Stimulated activated CD4-positive, alpha-beta T cell treated with anti-CD3 and anti-CD28 coated beads, Interleukin-15, amount 100 ng/mL, for 1 hour (primary cell): Measurements from ENCODE around the gene FAM240B.

Experiments
- DNase-seq, 2 donors: peaks; one replicate each; pipeline ENCODE4 v3.0.0-alpha.2; 2020; ENCODE audit warnings: low read depth in 1 of 2, low spot score in 1 of 2

The FAM240B gene

DNA sequence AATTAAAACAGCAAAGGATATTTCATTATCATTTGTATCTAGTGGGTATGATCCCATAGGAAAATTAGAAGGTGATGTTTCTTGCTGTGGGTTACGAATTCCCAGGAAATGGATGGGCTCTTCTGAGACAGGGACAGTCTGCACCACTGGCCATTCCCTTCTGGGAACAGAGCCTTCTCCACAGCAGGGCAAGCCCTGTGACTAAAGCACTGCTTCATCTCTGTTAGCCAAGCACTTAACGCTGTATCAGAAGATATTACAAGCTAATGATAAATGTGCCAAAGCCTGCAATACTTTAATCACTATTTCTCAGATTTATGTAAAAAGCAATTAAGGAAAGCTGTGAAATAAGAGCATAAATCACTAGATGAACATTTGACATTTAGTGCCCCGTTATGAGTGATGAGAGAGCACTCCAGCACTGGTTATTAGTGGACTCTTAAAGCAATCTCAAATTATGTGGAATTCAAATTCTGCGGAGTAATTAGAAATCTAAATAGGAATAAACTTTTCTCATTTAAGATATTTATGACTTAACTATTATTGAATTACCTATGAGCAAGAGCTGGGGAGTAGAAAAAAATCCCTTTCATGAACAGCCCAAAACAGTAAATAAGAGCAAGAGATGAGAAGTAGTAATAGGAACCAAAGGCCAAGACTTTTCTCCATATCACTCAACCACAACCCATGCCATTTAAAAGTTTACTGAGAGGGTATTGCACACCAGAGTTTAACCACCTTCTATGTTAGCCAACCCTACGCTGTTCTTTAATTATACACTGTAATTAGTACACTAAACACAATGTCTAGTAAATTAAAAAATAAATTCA is 49.2 kb downstream of the FAM240B start:
- DNase-seq: no peak

DNA sequence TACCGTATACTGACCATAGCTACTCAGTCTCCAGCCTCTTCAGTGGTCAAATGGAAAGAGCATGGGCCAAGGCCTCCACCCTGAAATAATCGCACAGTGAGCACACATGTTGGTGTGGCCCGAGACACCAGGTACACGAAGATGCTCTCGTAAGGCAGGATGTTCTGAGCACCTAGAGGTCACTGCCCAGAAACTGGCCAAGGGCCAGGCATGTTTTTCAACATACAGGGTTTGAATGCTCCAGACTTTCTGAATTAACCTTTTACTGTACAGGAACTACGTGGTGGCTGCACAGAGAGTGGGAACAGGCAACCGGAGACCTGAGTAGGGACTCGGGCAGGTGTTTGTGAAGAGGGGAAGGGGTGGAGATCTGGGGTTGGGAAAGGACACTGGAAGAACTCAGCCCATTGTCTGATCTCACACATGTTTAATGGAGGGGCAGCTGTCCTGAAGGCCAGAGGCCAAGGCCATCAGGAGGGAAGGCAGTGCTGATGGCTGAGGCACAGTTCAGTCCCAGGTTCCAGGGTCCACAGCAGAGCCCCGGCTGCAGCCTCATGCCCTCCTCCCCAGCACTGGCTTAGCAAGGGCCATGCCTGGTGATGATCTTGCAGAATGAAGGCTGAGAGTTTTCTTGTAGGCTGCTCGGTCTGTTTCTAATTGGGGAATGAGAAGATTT is 51.0 kb downstream of the FAM240B start:
- DNase-seq: no peak

DNA sequence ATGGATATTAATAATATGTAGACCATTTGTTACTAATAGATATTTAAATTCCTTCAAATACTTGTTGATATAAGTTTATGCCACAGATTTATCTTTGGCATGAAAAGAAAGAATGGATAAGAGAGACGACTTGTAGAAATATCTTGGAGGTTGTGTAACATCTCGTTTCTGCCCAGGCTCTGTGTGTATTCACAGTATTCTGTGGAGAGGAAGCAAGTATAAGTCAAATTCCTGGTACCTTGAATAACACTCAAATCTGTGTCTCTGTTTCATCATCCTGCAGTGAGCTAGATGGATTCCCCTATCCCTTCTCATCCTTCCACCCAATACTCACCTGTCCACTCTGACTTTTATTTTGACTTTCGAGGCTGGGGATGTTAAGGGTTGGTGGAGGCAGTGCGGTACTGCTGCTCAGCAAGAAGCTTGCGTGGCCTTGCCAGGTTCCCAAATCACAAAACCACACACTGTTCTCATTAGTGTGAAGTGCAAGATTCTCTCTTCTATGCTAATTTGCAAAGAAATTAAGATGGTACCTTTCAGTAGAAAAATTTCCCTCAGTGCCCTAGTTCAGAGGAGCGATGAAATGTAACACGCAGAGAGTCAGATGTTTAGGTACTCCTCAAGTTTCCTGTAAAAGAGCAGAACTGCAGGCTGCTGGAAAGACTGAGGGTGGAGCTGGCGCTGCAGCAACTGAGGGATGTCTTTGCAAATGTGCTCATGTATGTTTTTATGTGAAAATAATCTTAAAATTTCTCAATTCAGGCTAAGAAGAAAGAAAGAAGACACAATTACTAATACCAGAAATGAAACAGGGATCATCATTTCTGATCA is 57.0 kb downstream of the FAM240B start:
- no peak for DNase-seq

DNA sequence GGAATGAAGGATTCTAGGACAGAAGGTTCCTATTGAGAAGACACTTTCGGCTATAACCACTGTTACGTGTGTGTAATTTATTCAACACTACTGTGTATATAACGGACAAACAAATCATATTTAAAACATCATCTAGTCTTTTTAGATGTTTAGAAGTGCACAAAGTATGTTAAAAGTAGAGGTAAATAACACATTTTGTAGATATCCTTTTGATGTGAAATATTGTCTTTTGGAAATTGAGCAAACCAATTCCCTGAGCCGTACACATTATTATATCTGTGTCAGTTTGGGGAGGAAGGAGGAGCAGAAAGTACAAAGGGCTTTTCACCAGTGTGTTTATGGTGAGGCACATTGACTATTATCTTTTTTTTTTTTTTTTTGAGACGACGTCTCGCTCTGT is 60.4 kb downstream of the FAM240B start:
- DNase-seq: no peak

DNA sequence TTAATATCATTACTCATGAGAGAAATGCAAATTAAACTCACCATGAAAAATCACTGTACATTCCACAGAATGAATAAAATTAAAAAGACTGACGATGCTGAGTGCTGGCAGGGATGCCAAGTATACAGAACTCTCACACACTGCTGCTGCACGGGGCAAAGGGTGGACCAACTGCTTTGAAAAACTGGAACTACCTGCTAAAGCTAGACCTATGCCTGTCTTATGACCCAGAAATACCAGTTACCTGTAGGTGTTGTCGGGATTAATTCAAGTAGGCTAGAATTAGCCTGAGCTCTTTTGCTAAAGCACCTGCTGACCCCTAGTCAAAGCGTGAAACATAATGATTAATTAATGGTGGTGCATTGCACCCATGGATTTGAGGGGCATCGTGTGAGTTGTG is 63.0 kb downstream of the FAM240B start:
- no peak for DNase-seq

DNA sequence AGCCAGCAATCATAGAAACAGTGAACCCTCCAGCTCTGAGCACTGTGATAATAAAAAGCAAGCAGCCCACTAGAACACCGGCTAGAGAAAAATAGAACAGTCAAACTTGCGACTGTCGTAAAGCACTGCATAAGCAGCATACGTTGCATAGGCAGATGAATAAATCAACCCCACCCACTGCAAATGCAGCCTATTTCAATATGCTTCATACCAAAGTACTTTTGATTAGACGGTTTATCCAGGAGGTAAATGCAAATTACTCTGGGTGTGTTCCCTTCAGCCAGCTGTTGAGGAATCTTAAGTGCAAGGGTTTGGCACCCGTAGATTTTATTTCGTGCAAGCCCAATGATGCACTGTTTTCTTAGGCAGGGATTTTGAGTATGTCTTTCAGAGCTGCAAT is 67.4 kb downstream of the FAM240B start:
- DNase-seq: no peak

DNA sequence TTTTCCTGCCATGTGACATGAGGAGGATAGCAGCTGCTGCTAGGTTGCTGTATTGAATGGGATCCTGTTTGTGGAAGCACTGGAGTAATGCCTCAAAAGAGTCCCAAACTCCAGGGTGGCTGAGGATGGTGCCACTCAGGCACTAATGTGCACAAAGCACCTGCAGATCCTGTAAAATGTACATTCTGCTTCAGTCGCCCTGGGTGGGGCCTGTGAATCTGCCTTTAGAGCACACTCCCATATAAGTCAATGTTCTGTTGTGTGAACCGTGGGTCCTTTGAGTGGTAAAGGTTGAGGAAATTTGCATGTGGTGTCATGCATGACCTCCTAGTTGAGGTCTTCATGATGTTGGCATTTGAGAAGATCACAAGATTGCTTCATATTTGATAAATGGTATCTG is 67.9 kb downstream of the FAM240B start:
- DNase-seq: no peak

DNA sequence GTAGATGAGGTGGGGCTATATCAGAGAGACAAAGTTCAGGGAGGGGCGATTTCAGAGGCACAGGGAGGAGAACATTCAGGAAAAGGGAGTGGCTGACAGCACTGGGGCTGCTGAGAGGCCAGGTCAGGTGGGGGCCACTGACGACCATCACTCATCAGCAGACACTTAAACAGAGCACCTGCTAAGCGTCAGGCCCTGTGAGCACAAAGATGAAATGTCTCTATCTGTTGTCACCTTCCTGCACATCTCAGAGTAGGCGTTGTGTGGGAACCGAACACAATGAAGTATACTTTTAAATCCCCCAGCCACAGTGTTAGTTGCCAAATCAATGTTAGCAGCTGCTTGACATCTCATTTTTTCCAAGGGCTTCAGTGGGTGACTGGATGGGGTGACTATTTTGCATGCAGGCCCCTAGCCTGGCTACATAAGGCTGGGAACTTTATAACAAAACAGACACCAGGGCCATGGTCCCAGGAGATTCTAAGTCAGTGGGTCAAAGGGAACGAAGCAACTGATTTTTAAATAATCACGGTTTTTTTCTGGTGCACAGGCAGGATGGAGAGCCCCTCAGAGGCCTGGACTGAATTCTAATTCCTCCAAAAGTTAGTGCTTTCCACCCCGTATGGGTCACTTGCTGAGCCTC is 68.4 kb downstream of the FAM240B start:
- no peak for DNase-seq

DNA sequence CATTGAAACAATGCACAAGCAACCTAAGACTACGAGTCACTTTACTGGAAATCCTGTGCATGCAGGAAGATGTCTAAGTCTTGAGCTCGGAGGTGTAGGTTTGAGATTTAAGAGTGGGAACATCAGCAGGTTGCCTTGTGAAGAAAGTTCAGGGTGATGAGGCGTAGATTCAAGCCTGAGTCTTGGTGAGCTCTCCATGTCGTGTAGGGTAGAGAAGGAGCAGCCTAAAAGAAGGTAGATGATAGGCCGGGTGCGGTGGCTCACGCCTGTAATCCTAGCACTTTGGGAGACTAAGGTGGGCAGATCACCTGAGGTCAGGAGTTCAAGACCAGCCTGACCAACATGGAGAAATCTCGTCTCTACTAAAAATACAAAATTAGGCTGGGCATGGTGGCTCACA is 69.4 kb downstream of the FAM240B start:
- DNase-seq: no peak

DNA sequence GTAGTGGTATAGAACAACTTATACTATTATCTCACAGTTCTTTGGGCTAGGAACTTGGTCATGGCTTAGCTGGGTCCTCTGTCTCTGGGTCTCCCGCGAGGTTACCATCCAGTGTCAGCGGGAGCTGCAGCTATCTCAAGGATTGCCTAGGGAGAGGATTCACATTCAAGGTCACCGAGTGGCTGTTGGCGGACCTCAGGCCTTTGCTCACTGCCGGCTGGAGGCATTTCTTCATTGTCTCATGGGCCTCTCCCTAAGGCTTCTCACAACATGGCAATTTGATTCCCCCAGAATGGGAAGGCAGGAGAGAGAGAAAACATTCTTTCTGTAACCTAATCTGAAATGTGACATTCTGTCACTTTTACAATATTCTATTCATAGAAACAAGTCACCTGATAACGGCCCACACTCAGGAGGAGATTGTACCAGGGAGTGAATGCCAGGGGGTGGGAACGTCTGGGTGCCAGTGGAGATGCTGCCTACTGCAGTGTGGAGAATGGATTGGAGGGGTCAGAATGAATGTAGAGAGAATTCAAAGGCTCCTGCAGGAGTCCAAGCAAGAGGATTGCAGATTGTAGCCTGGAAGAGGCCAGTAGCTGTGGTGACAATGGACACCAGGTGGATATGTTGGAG is 70.1 kb downstream of the FAM240B start:
- no peak for DNase-seq

DNA sequence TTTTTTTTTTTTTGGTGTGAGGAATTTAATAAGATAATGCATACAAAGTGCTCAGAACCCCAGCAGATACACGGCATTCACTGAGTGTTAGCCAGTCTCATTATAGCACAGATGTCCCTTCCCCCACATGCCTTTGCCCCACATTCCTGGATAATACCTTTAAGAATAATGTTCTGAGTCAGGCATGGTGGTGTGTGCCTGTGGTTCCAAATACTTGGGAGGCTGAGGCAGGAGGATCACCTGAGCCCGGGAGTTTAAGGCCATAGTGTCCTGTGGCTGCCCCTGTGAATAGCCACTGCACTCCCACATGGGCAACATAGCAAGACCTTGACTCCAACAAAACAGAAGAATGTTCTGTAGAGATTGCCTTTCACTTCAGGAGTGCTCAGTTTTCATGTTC is 75.3 kb downstream of the FAM240B start:
- DNase-seq: no peak
